Measurements from ENCODE around the gene MAML3.

Gene MAML3

GRCh38 chr4:139920486-139921002 is 233.4 kb downstream of the MAML3 start:
- H3K27me3 ChIP-seq (ENCODE audit: insufficient read depth, poor library complexity, severe bottlenecking) = no peaks in the 10 kb centered on the region
- TF ChIP-seq REST (IDR thresholded peaks at IDR 0.05; ENCODE audit: insufficient replicate concordance, low read depth) (no peak), POLR2AphosphoS5 (IDR thresholded peaks at IDR 0.05; ENCODE audit: low read depth) (no peak), CTCF (IDR thresholded peaks at IDR 0.05; ENCODE audit: insufficient read depth, low read length) (no peak), GABPA (IDR thresholded peaks at IDR 0.05; ENCODE audit: low read depth) (no peak), SPI1 (IDR thresholded peaks at IDR 0.05; ENCODE audit: borderline replicate concordance, low read depth) (no peak)
- no peak for DNase-seq (ENCODE audit: low read depth in 1 of 2, low spot score in 1 of 2)

GRCh38 chr4:139919521-139919920 is 234.5 kb downstream of the MAML3 start:
- H3K27ac ChIP-seq (replicated peaks) = no peak overlapping the region

More at GRCh38 chr4:139920486-139921002, 233.4 kb downstream of the MAML3 start:
- no peak overlapping the region for H3K27ac ChIP-seq (replicated peaks)
- H3K4me3 ChIP-seq (replicated peaks; ENCODE audit: insufficient read depth, low read length) = no peak overlapping the region

More at GRCh38 chr4:139919521-139919920, 234.5 kb downstream of the MAML3 start:
- Histone ChIP-seq H3K27me3 (ENCODE audit: insufficient read depth, poor library complexity, severe bottlenecking) (no peaks in the 10 kb centered on the region), H3K4me3 (replicated peaks; ENCODE audit: insufficient read depth, low read length) (no peak overlapping the region)
- no peak for DNase-seq (ENCODE audit: low read depth in 1 of 2, low spot score in 1 of 2)
- no peak for TF ChIP-seq SPI1 (IDR thresholded peaks at IDR 0.05; ENCODE audit: borderline replicate concordance, low read depth)
- TF ChIP-seq POLR2AphosphoS5 (IDR thresholded peaks at IDR 0.05; ENCODE audit: low read depth) = no peak
- no peak for TF ChIP-seq REST (IDR thresholded peaks at IDR 0.05; ENCODE audit: insufficient replicate concordance, low read depth)
- TF ChIP-seq GABPA (IDR thresholded peaks at IDR 0.05; ENCODE audit: low read depth) = no peak
- no peak for TF ChIP-seq CTCF (IDR thresholded peaks at IDR 0.05; ENCODE audit: insufficient read depth, low read length)

Data from HL-60 (cell line).